ENCODE data around the gene ESM1.
"Not testable (repeated sequence)": the region's sequence is repeated elsewhere in the genome, so short reads cannot be mapped to it uniquely, and the experiment has no call there.

DNA sequence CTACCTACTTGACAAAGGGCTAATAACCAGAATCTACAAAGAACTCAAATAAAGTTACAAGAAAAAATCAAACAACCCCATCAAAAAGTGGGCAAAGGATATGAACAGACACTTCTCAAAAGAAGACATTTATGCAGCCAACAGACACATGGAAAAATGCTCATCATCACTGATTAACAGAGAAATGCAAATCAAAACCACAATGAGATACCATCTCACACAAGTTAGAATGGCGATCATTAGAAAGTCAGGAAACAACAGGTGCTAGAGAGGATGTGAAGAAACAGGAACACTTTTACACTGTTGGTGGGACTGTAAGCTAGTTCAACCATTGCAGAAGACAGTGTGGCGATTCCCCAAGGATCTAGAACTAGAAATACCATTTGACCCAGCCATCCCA lies 16.8 kb upstream of the ESM1 start:
- TF ChIP-seq, protein P1, sequence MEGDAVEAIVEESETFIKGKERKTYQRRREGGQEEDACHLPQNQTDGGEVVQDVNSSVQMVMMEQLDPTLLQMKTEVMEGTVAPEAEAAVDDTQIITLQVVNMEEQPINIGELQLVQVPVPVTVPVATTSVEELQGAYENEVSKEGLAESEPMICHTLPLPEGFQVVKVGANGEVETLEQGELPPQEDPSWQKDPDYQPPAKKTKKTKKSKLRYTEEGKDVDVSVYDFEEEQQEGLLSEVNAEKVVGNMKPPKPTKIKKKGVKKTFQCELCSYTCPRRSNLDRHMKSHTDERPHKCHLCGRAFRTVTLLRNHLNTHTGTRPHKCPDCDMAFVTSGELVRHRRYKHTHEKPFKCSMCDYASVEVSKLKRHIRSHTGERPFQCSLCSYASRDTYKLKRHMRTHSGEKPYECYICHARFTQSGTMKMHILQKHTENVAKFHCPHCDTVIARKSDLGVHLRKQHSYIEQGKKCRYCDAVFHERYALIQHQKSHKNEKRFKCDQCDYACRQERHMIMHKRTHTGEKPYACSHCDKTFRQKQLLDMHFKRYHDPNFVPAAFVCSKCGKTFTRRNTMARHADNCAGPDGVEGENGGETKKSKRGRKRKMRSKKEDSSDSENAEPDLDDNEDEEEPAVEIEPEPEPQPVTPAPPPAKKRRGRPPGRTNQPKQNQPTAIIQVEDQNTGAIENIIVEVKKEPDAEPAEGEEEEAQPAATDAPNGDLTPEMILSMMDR (IDR thresholded peaks at IDR 0.05), result not testable (repeated sequence)
- TF ChIP-seq POLR2A (IDR thresholded peaks at IDR 0.05), result not testable (repeated sequence)

All from lower leg skin (tissue), 3 donors.